Measurements from ENCODE around the gene ZNF853.

DNA sequence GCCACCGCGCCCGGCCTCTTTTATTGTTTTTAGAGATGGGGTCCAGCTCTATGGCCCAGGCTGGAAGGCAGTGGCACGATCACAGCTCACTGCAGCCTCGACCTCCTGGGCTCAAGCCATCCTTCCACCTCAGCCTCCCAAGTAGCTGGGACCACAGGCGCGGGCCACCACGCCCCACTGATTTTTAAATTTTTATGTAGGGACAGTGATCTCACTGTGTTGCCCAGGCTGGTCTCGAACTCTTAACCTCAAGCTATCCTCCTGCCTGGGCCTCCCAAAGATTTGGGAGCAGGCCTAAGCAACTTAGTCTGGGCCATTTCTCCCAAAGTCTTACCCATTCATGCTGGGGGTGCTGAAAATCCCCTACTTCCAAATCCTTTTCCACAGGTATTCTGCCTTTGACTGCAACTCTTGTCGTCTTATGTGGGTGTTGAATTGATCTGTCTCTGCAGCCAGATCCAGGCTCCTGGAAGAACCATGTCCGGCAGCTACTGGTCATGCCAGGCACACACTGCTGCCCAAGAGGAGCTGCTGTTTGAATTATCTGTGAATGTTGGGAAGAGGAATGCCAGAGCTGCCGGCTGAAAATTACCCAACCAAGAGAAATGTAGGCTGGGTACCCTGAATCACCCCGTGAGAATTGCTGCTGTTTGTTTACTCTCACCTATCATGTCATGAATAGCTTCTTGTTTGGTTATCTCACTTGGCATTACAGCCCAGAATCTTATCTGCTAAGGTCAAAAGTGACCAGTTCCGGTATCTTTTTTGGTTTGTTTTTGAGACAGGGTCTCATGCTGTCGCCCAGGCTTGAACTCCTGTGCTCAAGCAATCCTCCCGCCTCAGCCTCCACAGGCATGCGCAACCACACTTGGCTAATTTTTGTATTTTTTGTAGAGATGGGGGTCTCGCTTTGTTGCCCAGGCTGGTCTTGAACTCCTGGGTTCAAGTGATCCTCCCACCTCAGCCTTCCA is 37.0 kb upstream of the ZNF853 start:
- TF ChIP-seq, protein P1, sequence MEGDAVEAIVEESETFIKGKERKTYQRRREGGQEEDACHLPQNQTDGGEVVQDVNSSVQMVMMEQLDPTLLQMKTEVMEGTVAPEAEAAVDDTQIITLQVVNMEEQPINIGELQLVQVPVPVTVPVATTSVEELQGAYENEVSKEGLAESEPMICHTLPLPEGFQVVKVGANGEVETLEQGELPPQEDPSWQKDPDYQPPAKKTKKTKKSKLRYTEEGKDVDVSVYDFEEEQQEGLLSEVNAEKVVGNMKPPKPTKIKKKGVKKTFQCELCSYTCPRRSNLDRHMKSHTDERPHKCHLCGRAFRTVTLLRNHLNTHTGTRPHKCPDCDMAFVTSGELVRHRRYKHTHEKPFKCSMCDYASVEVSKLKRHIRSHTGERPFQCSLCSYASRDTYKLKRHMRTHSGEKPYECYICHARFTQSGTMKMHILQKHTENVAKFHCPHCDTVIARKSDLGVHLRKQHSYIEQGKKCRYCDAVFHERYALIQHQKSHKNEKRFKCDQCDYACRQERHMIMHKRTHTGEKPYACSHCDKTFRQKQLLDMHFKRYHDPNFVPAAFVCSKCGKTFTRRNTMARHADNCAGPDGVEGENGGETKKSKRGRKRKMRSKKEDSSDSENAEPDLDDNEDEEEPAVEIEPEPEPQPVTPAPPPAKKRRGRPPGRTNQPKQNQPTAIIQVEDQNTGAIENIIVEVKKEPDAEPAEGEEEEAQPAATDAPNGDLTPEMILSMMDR (conservative IDR thresholded peaks at IDR 0.05; ENCODE audit: low read length): no peak
- no peak for TF ChIP-seq EZH2phosphoT487 (IDR thresholded peaks at IDR 0.05; ENCODE audit: borderline replicate concordance, low read depth, low read length)

Data from OCI-LY7 (cell line).